Stimulated activated CD4-positive, alpha-beta T cell treated with anti-CD3 and anti-CD28 coated beads, TNF-alpha, amount 100 ng/mL, for 24 hours (primary cell): ENCODE results near the gene CHAF1B.

Experiments used
- DNase-seq, 3 experiments: peaks; one replicate each; pipeline ENCODE4 v3.0.0-alpha.2; 2020; ENCODE audit warnings: low read depth in 3 of 3

The CHAF1B gene

DNA sequence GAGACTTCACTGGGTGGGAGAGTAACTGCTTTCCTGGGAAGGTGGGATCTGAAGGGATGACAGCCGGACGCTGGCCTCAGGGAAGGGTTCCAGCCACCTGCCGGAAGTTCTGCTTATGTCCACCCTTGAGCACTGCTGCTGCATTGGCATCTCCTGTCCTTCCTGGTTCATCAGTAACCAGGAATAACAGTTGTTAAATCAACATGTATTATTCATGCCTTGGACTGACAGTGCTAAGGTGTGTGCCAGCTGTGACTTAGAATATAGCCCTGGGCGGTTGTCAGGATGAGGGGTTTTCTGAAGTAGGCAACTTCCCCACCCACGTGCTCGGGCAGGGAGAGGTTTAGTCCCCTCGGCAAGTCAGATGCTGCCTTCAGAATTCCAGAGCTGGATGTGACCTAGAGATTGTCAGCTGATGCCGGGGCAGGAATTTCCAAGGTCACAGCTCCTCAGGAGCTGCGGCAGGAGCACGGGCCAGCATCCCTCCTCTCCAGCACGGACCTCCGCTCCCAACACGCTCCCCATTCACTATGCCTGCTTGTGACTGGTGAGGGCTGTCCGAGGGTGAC lies 76.8 kb downstream of the CHAF1B start:
- DNase-seq: no peak

DNA sequence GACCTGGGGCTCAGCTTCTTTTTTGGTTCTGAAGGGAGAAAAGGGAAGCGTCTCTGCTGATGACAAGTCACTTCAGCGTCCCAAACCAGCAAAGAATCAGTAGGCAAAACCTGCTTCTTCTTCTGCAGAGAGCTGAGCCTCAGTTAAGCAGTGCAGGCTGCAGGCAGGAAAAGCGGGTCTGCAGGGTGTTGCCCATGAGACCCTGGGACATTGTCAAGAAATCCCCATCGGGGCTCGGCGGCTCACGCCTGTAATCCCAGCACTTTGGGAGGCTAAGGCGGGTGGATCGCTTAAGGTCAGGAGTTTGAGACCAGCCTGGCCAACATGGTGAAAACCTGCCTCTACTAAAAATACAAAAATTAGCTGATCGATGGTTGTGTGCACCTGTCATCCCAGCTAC lies 78.0 kb downstream of the CHAF1B start:
- no peak for DNase-seq

DNA sequence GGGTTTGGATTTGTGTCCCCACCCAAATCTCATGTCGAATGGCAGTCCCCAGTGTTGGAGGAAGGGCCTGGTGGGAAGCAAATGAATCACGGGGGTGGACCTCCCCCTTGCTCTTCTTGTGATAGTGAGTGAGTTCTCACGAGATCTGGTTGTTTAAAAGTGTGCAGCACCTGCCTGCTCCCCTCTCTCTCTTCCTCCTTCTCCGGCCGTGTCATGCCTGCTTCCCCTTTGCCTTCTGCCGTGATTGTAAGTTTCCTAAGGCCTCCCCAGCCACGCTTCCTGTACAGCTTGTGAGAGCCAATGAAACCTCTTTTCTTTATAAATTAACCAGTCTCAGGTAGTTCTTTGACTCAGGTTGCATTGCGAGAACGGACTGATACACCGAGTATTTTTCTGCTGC lies 78.8 kb downstream of the CHAF1B start:
- no peak for DNase-seq

DNA sequence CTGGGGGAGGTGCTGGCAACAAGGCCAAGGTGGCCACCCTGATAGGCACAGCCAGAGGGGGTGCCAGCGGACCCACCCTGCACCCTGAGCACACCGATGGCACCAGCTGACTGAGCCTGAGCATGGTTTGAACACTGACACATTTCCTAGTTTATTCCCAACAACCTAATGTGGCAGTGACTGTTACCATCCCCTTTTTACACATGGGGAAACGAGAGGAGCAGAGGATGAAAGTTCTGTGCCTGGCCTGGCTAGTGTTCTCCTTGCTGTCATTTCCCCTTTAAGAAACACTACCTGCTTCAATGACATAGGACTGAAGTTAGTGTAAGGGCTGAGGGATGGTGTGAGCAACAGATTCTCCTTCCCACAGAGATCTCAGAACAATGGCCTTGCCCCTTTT lies 79.4 kb downstream of the CHAF1B start:
- DNase-seq: no peak

DNA sequence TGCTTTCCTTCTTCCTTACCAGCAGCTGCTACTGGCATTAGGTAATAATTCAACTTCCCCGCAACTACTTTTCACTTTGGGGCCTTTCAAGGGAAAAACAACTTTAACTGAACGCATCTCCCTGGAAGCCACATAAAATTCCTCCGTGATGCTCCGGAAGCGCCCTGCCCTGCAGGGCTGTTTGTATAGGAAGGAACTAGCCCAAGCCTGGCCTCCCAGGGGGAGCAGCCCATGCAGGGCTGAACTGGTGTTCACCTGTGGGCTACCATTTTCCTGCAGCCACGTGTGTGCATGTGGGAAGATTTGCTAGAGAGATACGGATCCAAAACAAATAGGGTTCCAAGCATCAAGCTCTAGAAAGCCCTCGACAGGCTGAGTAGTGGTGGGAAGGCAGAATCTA lies 80.3 kb downstream of the CHAF1B start:
- no peak for DNase-seq

DNA sequence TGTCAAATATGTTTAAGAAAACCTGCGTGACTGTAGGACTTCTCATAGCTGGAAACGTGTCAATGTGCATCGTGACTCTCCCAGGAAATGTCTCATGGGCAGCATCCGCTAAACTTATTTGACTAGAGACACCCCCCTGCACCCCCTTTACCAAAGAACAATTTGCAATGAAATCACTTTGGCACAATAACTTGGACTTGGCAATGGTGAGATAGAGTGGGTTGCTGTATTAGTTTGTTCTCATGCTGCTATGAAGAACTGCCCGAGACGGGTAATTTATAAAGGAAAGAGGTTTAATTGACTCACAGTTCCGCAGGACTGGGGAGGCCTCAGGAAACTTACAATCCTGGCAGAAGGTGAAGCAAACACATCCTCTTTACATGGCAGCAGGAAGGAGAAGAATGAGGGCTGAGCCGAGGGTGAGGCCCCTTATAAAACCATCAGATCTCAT lies 80.9 kb downstream of the CHAF1B start:
- DNase-seq: no peak
